UCSD-AML1 (cell line): ENCODE data around the gene NME7.
"Not testable (repeated sequence)": the region's sequence is repeated elsewhere in the genome, so short reads cannot be mapped to it uniquely, and the experiment has no call there.

Source experiments
- DNase-seq: peaks from one replicate; lab custom pipeline; 2025; ENCODE audit not compliant: unreplicated experiment; lab: John Stamatoyannopoulos, UW

The NME7 gene

GRCh38 chr1:169307176-169307575, 60.4 kb downstream of the NME7 start:
- no peak for DNase-seq

GRCh38 chr1:169305948-169306347, 61.6 kb downstream of the NME7 start:
- no peak for DNase-seq

- no peak for DNase-seq
These were observed 62.2 kb downstream of the NME7 start for GRCh38 chr1:169305356-169305755.

GRCh38 chr1:169300854-169301253, 66.7 kb downstream of the NME7 start:
- DNase-seq = no peak

GRCh38 chr1:169298441-169298840, 69.2 kb downstream of the NME7 start:
- DNase-seq = no peak

- DNase-seq = no peak
These were observed 71.8 kb downstream of the NME7 start for GRCh38 chr1:169295846-169296245.

GRCh38 chr1:169295425-169295824, 72.2 kb downstream of the NME7 start:
- peak; percentile 12 for DNase-seq

GRCh38 chr1:169289016-169289415, 78.6 kb downstream of the NME7 start:
- DNase-seq = no peak

- no peak for DNase-seq
These were observed 79.6 kb downstream of the NME7 start for GRCh38 chr1:169288011-169288414.

- DNase-seq = no peak
These were observed 80.3 kb downstream of the NME7 start for GRCh38 chr1:169287280-169287679.

- DNase-seq = not testable (repeated sequence)
These were observed 86.0 kb downstream of the NME7 start for GRCh38 chr1:169281562-169281961.

- DNase-seq = no peak
These were observed 96.5 kb downstream of the NME7 start for GRCh38 chr1:169271098-169271497.

- no peak for DNase-seq
These were observed 101.5 kb downstream of the NME7 start for GRCh38 chr1:169266133-169266532.

- DNase-seq = no peak
These were observed 104.5 kb downstream of the NME7 start for GRCh38 chr1:169263059-169263458.

- no peak for DNase-seq
These were observed 105.7 kb downstream of the NME7 start for GRCh38 chr1:169261884-169262283.

- no peak for DNase-seq
These were observed 107.0 kb downstream of the NME7 start for GRCh38 chr1:169260478-169261151.

- DNase-seq = no peak
These were observed 107.8 kb downstream of the NME7 start for GRCh38 chr1:169259816-169260215.

- DNase-seq = no peak
These were observed 116.8 kb downstream of the NME7 start for GRCh38 chr1:169250795-169251194.

GRCh38 chr1:169250022-169250421, 117.6 kb downstream of the NME7 start:
- no peak for DNase-seq

GRCh38 chr1:169249611-169250010, 118.0 kb downstream of the NME7 start:
- DNase-seq = no peak

- no peak for DNase-seq
These were observed 121.9 kb downstream of the NME7 start for GRCh38 chr1:169245706-169246105.

- no peak for DNase-seq
These were observed 127.0 kb downstream of the NME7 start for GRCh38 chr1:169240449-169241232.

GRCh38 chr1:169236880-169237279, 130.7 kb downstream of the NME7 start:
- DNase-seq = no peak
